ENCODE measurements around the gene PLCD1.

Gene PLCD1

GRCh38 chr3:38018296-38019266 is 10.9 kb downstream of the PLCD1 start (continued):
- no peak for TF ChIP-seq ZNF70 (CRISPR knock-in tag; IDR thresholded peaks at IDR 0.05)
- TF ChIP-seq TOX (CRISPR knock-in tag; IDR thresholded peaks at IDR 0.05; ENCODE audit: borderline replicate concordance): no peak
- no peak for TF ChIP-seq ESRRG (CRISPR knock-in tag; IDR thresholded peaks at IDR 0.05)
- no peak for TF ChIP-seq RARB (CRISPR knock-in tag; IDR thresholded peaks at IDR 0.05)
- no peak for TF ChIP-seq ZFP3 (CRISPR knock-in tag; IDR thresholded peaks at IDR 0.05)
- TF ChIP-seq CSDC2 (CRISPR knock-in tag; IDR thresholded peaks at IDR 0.05): no peak

DNA sequence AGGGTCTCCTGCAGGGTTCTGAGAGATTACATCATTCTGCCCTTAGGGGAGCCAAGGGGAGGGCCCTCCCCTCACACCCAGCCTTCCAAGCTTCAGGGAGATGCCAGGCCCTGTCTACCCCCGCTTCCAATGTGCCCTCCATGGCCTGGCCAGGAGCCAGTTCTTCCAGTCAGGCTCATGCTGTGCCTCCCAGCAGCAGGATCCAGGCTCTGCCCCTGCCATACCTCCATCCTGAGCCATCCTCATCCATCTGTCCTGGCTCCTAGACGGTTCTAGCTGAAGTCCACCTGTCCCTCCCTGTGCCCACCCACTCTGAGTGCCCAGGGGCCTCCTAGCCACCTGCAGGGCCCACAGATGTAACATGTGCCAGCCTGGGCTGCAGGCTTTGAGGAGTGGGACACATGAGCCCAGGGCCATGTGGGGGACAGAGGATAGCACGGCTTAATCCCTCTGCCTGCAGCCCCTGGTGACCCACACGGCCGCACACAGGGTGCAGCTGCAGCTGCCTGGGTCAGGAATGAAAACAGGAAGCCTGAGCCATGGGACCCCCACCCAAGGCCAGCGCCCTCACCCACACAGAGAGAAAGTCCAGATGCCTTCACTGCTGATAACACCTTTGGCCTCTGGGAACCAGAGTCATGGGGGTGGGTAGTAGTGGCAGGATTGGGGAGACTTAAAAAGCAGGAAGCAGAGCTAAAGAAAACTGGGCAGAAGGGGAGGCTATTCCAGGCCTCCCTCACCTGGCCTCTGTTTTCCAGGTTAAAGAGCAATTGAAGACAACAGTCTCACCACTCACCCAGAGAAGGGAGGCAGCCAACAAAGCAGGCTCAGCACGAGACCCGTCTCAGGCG is 11.8 kb downstream of the PLCD1 start:
- no peak for TF ChIP-seq ZNF8 (CRISPR knock-in tag; IDR thresholded peaks at IDR 0.05)
- TF ChIP-seq ZFP3 (CRISPR knock-in tag; IDR thresholded peaks at IDR 0.05): no peak
- no peak for TF ChIP-seq PPARA (CRISPR knock-in tag; IDR thresholded peaks at IDR 0.05; ENCODE audit: borderline replicate concordance)
- TF ChIP-seq ZFP30 (CRISPR knock-in tag; IDR thresholded peaks at IDR 0.05): no peak
- TF ChIP-seq OSR1 (CRISPR knock-in tag; IDR thresholded peaks at IDR 0.05): no peak
- TF ChIP-seq ESRRG (CRISPR knock-in tag; IDR thresholded peaks at IDR 0.05): no peak
- no peak for TF ChIP-seq TCF4 (CRISPR knock-in tag; IDR thresholded peaks at IDR 0.05; ENCODE audit: borderline replicate concordance)
- no peak for TF ChIP-seq ISL1 (CRISPR knock-in tag; IDR thresholded peaks at IDR 0.05)
- TF ChIP-seq ZNF70 (CRISPR knock-in tag; IDR thresholded peaks at IDR 0.05): no peak
- TF ChIP-seq RARB (CRISPR knock-in tag; IDR thresholded peaks at IDR 0.05): no peak
- no peak for TF ChIP-seq ARNTL (CRISPR knock-in tag; IDR thresholded peaks at IDR 0.05; ENCODE audit: borderline replicate concordance, low read depth)
- TF ChIP-seq SNAI2 (CRISPR knock-in tag; IDR thresholded peaks at IDR 0.05): no peak
- TF ChIP-seq CSRNP3 (CRISPR knock-in tag; IDR thresholded peaks at IDR 0.05): no peak
- no peak for TF ChIP-seq CSDC2 (CRISPR knock-in tag; IDR thresholded peaks at IDR 0.05)
- TF ChIP-seq BACH2 (CRISPR knock-in tag; IDR thresholded peaks at IDR 0.05; ENCODE audit: borderline replicate concordance): no peak
- ATAC-seq: no peak; the same call in 2 of the 3 replicates

- no peak; the same call in 2 of the 3 replicates for ATAC-seq
- TF ChIP-seq, protein P1, sequence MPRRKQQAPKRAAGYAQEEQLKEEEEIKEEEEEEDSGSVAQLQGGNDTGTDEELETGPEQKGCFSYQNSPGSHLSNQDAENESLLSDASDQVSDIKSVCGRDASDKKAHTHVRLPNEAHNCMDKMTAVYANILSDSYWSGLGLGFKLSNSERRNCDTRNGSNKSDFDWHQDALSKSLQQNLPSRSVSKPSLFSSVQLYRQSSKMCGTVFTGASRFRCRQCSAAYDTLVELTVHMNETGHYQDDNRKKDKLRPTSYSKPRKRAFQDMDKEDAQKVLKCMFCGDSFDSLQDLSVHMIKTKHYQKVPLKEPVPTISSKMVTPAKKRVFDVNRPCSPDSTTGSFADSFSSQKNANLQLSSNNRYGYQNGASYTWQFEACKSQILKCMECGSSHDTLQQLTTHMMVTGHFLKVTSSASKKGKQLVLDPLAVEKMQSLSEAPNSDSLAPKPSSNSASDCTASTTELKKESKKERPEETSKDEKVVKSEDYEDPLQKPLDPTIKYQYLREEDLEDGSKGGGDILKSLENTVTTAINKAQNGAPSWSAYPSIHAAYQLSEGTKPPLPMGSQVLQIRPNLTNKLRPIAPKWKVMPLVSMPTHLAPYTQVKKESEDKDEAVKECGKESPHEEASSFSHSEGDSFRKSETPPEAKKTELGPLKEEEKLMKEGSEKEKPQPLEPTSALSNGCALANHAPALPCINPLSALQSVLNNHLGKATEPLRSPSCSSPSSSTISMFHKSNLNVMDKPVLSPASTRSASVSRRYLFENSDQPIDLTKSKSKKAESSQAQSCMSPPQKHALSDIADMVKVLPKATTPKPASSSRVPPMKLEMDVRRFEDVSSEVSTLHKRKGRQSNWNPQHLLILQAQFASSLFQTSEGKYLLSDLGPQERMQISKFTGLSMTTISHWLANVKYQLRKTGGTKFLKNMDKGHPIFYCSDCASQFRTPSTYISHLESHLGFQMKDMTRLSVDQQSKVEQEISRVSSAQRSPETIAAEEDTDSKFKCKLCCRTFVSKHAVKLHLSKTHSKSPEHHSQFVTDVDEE (CRISPR knock-in tag; IDR thresholded peaks at IDR 0.05): no peak
- no peak for TF ChIP-seq TOX (CRISPR knock-in tag; IDR thresholded peaks at IDR 0.05; ENCODE audit: borderline replicate concordance)
- no peak for TF ChIP-seq RARB (CRISPR knock-in tag; IDR thresholded peaks at IDR 0.05)
- TF ChIP-seq CSRNP3 (CRISPR knock-in tag; IDR thresholded peaks at IDR 0.05): no peak
- TF ChIP-seq ZNF70 (CRISPR knock-in tag; IDR thresholded peaks at IDR 0.05): no peak
- no peak for TF ChIP-seq CREB5 (CRISPR knock-in tag; IDR thresholded peaks at IDR 0.05; ENCODE audit: low read depth)
- no peak for TF ChIP-seq OSR1 (CRISPR knock-in tag; IDR thresholded peaks at IDR 0.05)
- TF ChIP-seq, protein P2, sequence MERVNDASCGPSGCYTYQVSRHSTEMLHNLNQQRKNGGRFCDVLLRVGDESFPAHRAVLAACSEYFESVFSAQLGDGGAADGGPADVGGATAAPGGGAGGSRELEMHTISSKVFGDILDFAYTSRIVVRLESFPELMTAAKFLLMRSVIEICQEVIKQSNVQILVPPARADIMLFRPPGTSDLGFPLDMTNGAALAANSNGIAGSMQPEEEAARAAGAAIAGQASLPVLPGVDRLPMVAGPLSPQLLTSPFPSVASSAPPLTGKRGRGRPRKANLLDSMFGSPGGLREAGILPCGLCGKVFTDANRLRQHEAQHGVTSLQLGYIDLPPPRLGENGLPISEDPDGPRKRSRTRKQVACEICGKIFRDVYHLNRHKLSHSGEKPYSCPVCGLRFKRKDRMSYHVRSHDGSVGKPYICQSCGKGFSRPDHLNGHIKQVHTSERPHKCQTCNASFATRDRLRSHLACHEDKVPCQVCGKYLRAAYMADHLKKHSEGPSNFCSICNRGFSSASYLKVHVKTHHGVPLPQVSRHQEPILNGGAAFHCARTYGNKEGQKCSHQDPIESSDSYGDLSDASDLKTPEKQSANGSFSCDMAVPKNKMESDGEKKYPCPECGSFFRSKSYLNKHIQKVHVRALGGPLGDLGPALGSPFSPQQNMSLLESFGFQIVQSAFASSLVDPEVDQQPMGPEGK (CRISPR knock-in tag; IDR thresholded peaks at IDR 0.05; ENCODE audit: borderline replicate concordance): no peak
Observed at GRCh38 chr3:38016847-38017444, 12.5 kb downstream of the PLCD1 start.

Measured in SK-N-SH treated with all-trans-retinoic acid at 6 μM for 48 hours (cell line).